Left renal pelvis (tissue), 4 donors: ENCODE data around the gene HCRT. TPM values are rescaled to one million over a fixed set of nuclear protein-coding genes. Genes with fewer than 3 reads are reported as not detected.

Experiments
- DNase-seq, 4 donors: peaks; one replicate each; pipeline ENCODE4 v3.0.0-alpha.2; 2013; ENCODE audit warnings: low read depth in 4 of 4, low spot score in 3 of 4
- polyA plus RNA-seq, 4 donors: library from polyadenylated mRNA; unstranded; fragments of 120-200 nt; gene quantifications; one replicate each; pipeline ENCODE4 v1.2.1, GENCODE V29; 2013; ENCODE audit not compliant: insufficient read length in 4 of 4

The HCRT gene
- polyA plus RNA-seq, 4 donors: not detected

GRCh38 chr17:42180922-42181850, 4.1 kb downstream of the HCRT start, which contains the start of gene KCNH4:
Gene KCNH4, minus strand, starts transcription at chr17:42181142. Its CDS starts 197 bp downstream, at chr17:42180945.
- DNase-seq: no peak

DNA sequence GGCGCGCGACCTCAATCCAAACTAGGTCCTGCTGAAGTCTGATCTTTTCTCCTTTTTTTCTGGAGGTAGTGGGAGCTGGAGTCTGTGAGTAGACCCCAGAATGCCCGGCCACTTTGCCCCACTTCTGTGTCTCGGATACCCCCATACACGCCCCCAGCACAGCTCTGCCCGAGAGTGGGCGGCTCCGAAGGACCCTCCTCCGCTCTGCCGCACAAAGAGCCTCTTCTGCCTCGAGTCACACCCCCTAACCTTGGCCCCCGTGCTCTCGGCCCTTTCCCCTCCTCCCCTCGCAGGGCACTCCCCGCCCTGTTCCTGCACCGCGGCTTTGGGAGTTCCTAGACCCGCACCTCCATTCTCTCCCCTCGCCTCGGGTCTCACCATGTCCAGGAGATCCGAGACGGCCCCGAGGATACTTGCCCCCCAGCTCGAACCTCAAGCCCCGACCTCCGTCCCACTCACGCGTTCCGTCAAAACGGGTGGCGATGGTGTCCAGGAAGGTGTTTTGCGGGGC, 4.8 kb downstream of the HCRT start:
- no peak for DNase-seq

GRCh38 chr17:42179911-42180410, 5.3 kb downstream of the HCRT start:
- DNase-seq: peak; percentile 16 to 54 (median 42)

DNA sequence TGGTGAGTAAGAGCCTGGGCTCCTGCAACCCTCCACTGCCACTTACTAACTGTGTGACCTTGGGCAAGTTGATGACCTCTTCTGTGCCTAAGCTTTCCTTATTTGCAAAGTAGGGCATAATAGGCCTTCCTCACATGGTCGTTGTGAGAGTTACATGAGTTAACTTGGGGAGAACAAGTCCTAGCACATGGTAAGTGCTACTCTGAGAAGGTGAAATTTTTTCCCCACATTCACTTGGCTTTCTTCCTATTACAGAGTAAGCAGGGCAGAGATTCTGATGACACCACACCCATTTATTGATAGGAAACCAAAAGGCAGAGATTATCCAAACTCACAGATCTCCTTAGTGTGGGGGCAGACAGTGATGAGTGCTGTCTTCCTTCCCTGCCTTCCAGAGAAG, 5.9 kb downstream of the HCRT start:
- no peak for DNase-seq

DNA sequence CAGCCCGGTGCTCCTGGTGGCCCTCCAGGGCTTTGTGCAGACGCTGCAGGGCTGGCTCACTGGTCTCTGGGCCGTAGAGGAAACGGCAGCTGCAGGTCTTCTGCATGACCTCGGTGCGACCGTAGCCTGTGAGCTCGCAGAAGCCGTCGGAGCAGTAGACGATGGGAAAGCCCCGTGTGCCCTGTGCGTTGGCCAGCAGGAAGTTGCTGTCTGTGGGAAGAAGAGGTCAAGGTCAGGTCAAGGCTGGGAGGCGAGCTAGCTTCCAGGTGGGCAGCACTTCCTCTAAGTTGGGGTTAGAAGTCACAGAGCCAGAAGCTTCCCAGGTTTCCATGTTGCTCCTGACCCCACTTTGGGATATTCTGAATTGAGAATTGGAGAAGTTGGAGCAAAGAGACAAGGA, 6.4 kb downstream of the HCRT start:
- DNase-seq: no peak

- DNase-seq: no peak
Observed at GRCh38 chr17:42177684-42178083, 7.6 kb downstream of the HCRT start.

DNA sequence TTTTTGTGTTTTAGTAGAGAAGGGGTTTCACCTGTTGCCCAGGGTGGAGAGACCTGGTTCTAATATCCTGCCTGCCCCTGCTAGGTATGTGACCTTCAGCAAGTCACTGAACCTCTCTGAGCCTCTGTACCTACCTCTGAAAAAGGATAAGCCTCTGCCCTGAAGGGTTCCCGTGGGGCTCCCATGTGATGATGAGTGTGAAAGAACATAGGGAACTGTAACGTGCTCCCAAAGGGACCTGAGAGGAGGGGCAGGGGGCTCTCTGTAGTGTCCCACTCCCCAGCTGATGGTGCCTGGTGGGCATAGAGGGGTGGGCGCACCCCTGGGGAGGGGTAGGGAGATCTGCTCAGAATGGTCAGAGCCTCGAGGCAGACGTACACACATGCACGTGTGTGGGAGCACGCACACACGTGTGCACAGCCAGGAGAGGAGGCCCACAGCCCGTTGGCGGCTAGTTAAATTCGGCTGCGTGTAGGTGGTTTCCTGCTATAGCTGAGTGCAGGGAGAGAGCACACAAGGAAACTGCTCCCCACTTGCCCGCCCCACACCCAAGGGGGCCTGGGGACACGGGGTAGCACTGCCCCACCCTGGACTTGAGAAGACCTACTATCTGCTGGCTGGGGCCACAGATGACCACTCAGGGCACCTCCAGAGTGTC, 11.0 kb downstream of the HCRT start:
- DNase-seq: no peak

DNA sequence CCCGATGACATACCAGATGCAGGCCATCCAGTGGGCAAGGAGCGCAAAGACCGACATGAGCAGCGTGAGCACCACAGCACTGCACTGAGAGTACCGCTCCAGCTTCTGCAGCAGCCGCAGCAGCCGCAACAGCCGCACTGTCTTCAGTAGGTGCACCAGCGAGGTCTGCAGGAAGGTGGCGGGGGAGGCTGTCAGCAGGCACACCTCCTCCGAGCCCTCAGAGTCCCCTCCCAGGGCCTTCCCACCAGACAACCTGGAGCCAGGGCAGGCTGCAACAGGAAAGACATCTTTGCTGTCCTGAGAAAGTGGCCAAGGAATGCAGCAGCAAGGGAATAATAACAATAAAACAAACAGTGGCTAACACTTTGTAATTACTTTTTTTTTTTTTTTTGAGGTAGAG, 13.4 kb downstream of the HCRT start:
- DNase-seq: no peak

DNA sequence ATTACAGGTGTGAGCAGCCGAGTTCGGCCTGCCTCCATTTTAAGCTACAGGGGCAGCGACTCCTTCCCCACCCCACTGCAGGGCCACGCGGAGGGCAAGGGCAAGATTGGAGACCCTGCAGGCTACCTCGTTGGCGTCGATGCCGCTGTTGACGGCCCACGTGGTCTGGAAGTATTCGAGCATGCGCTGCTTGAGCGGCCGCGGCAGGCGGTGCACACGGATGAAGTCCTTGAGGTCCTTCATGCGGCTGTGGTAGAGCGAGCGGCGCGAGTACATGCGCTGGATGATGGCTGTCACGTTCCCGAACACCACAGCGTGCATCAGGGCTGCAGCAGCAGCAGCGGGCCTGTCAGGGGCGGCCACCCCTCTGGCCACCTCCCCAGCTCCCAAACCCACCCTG, 15.9 kb downstream of the HCRT start:
- no peak for DNase-seq

GRCh38 chr17:42167807-42168206, 17.4 kb downstream of the HCRT start:
- DNase-seq: no peak

GRCh38 chr17:42166196-42166763, 19.0 kb downstream of the HCRT start:
- DNase-seq: no peak

GRCh38 chr17:42165751-42166150, 19.5 kb downstream of the HCRT start:
- DNase-seq: no peak

GRCh38 chr17:42163696-42164407, 21.4 kb downstream of the HCRT start:
- DNase-seq: no peak

- no peak for DNase-seq
Observed at GRCh38 chr17:42163113-42163512, 22.1 kb downstream of the HCRT start.

DNA sequence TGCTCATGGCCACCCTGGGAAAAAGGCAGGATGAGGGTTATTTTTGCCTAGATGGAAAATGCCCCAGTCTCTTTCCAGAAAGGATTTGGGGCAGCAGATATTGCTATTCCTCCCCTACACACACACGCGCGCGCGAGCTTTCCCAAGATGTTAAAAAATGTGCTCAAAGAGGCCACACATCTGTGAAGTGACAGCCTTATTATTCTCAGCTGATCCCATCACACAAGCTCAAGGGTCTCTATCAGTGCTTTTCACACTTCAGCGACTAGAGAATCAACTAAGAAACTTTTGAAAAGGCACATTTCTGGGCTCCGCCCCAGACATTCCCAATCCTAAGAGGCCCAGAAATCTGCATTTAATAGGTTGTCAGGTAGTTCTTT, 24.7 kb downstream of the HCRT start:
- DNase-seq: no peak

GRCh38 chr17:42159796-42160530, 25.3 kb downstream of the HCRT start:
- no peak for DNase-seq

DNA sequence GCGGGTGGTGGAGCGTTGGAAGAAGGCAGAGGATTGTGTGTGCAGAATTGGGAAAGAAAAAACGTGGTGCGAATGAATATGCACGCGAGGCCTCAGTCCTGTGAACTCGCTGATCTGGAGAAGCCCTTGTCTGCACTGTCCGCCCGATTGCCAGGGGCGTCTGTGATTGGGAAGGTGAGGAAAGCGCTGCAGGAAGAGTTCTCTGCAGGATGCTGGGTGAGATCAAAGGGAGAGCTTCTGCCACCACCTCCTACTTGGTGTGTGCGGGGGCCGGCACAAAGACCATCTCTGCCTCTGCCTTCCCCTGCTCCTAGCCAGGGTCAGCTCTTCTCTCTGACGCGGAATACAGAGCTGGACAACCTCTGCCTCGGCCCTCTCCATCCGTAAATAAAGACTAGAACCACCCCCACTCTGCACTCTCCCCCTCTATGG, 29.6 kb downstream of the HCRT start:
- no peak for DNase-seq

- no peak for DNase-seq
Observed at GRCh38 chr17:42153919-42154742, 31.1 kb downstream of the HCRT start.
